A673 (cell line): Measurements from ENCODE around the gene HPN.

Source experiments
- CTCF ChIP-seq: fragments of 300-800, 200-600 bp; sonication (generic); conservative IDR thresholded peaks from 2 replicates; pipeline ENCODE4 v1.5.1; 2017; ENCODE audit warnings: low read depth, mild to moderate bottlenecking, antibody characterized with exemption, low read length, moderate library complexity, mixed read lengths
- EZH2 ChIP-seq: fragments of 200-600 bp; sonication (generic); IDR thresholded peaks from 2 replicates; pipeline ENCODE4 v1.6.1; 2017; ENCODE audit warnings: borderline replicate concordance, low read depth, mild to moderate bottlenecking, mixed read lengths, antibody characterized with exemption, low read length; ENCODE audit not compliant: poor library complexity, severe bottlenecking

GRCh38 chr19:35060160-35060855, 18.8 kb downstream of the HPN start:
- TF ChIP-seq CTCF (no peak), EZH2 (no peak)
